Stomach (tissue), 9 donors: ENCODE data around the gene NEDD9. TPM values are rescaled to one million over a fixed set of nuclear protein-coding genes. Genes with fewer than 3 reads are reported as not detected.

Experiments
- DNase-seq, 2 donors: peaks; one replicate each; pipeline versions ENCODE4 v3.0.0 to v3.0.0-alpha.2; 2013 to 2019
- H3K27ac ChIP-seq, 5 donors: fragments of 200-600 bp in 4 of 5; sonication (generic) in 4 of 5; one replicate each; pipeline ENCODE4 v1.5.1; 2013 to 2019; ENCODE audit warnings: mild to moderate bottlenecking in 1 of 5, moderate library complexity in 1 of 5
- H3K27me3 ChIP-seq, 3 donors: fragments of 200-600 bp; sonication (generic); one replicate each; pipeline ENCODE4 v1.5.1; 2017 to 2019; ENCODE audit warnings: mixed run types in 1 of 3
- H3K36me3 ChIP-seq, 4 donors: fragments of 200-600 bp; sonication (generic); 1 replicate in 3 of 4; 2 replicates in 1 of 4; pipeline ENCODE4 v1.5.1; 2016 to 2019
- H3K4me1 ChIP-seq, 4 donors: fragments of 200-600 bp; sonication (generic); one replicate each; pipeline ENCODE4 v1.5.1; 2016 to 2019
- H3K4me3 ChIP-seq, 4 donors: fragments of 200-600 bp; sonication (generic) in 3 of 4; one replicate each; pipeline ENCODE4 v1.5.1; 2016 to 2019; ENCODE audit warnings: mild to moderate bottlenecking in 1 of 4
- H3K9me3 ChIP-seq, 4 donors: fragments of 200-600 bp; sonication (generic); one replicate each; pipeline ENCODE4 v1.5.1; 2016 to 2019
- CTCF ChIP-seq, 7 experiments: fragments of 450-650 bp in 4 of 7; fragments of 200-600 bp in 3 of 7; sonication (generic) in 3 of 7; IDR thresholded peaks; one replicate each; pipeline ENCODE4 v1.5.1; 2016 to 2019; ENCODE audit warnings: antibody characterized with exemption in 7 of 7, control low read depth in 2 of 7, mild to moderate bottlenecking in 1 of 7
- EP300 ChIP-seq: sonication (generic); formaldehyde crosslinking; IDR thresholded peaks from one replicate; pipeline ENCODE4 v1.6.1; 2017; ENCODE audit warnings: antibody characterized with exemption
- POLR2A ChIP-seq, 4 donors: fragments of 450-650 bp; IDR thresholded peaks; one replicate each; pipeline ENCODE4 v1.6.1; 2016; ENCODE audit warnings: antibody characterized with exemption in 4 of 4, control low read depth in 2 of 4, mild to moderate bottlenecking in 1 of 4, moderate library complexity in 1 of 4
- POLR2AphosphoS5 ChIP-seq, 3 donors: sonication (generic); formaldehyde crosslinking; IDR thresholded peaks; one replicate each; pipeline ENCODE4 v1.6.1; 2016; ENCODE audit warnings: antibody characterized with exemption in 3 of 3
- WGBS, 5 donors: extraction: QIAGEN DNeasy Blood & Tissue Kit in 3 of 5; methylation state at CpG; one replicate each; pipeline versions ENCODE4 v1.1.5 to v1.1.7; 2013 to 2018; 5-methylcytosine and 5-hydroxymethylcytosine counted together
- intact Hi-C: fragments of 100-400 bp; cut with DNase I; formaldehyde crosslinking; loops from one replicate; pipeline ENCODE4 v1.15.1; 2023; ENCODE audit warnings: low total_unique reads
- polyA plus RNA-seq, 3 donors: library from polyadenylated mRNA; stranded (reverse); fragments of 200-250 nt; gene quantifications; one replicate each; pipeline ENCODE4 v1.2.3, GENCODE V29; 2013
- total RNA-seq, 5 donors: library from RNA; depleted of rRNA; stranded (reverse); fragments of >200 nt; gene quantifications; one replicate each; pipeline versions ENCODE4 v1.1.0 to v1.2.3, GENCODE V29; 2014 to 2016
- donor health status: healthy with polysubstance abuse.
- donor health status: Bipolar disorder and iron deficiency.
- donor health status: healthy.

NEDD9 gene
- total and polyA plus RNA-seq, 8 donors: 4.2 to 97.9 (median 26.9) TPM

- TF ChIP-seq CTCF (IDR thresholded peaks at IDR 0.05) (no peak), EP300 (no peak), POLR2AphosphoS5 (IDR thresholded peaks at IDR 0.05) (no peak), POLR2A (IDR thresholded peaks at IDR 0.05) (no peak)
- no peak overlapping the region for H3K4me3 ChIP-seq
- no peak for DNase-seq
- no peak overlapping the region for H3K27ac ChIP-seq
- no peaks in the 10 kb centered on the region for H3K27me3 ChIP-seq
- H3K4me1 ChIP-seq: no peaks in the 10 kb centered on the region
- intact Hi-C loops: no loop called here
- no peaks in the 10 kb centered on the region for H3K9me3 ChIP-seq
- H3K36me3 ChIP-seq: no peaks in the 10 kb centered on the region
Observed at GRCh38 chr6:11152581-11152980, 79.9 kb downstream of the NEDD9 start.

GRCh38 chr6:11151488-11151887 is 81.0 kb downstream of the NEDD9 start:
- Histone ChIP-seq H3K4me3 (no peak overlapping the region), H3K27ac (no peak overlapping the region), H3K9me3 (no peaks in the 10 kb centered on the region), H3K4me1 (no peaks in the 10 kb centered on the region), H3K36me3 (no peaks in the 10 kb centered on the region), H3K27me3 (no peaks in the 10 kb centered on the region)
- intact Hi-C loops: no loop called here
- TF ChIP-seq EP300 (no peak), POLR2A (IDR thresholded peaks at IDR 0.05) (no peak), CTCF (IDR thresholded peaks at IDR 0.05) (no peak), POLR2AphosphoS5 (IDR thresholded peaks at IDR 0.05) (no peak)
- DNase-seq: no peak
- 88 to 96% (median 95%) methylated on average over 1 of the region's 1 CpG for WGBS, 5 donors

GRCh38 chr6:11149551-11149950 is 82.9 kb downstream of the NEDD9 start:
- no peaks in the 10 kb centered on the region for H3K9me3 ChIP-seq
- TF ChIP-seq POLR2AphosphoS5 (IDR thresholded peaks at IDR 0.05) (no peak), CTCF (IDR thresholded peaks at IDR 0.05) (no peak), EP300 (no peak), POLR2A (IDR thresholded peaks at IDR 0.05) (no peak)
- no peaks in the 10 kb centered on the region for H3K36me3 ChIP-seq
- H3K4me3 ChIP-seq: no peak overlapping the region
- intact Hi-C loops: no loop called here
- DNase-seq: no peak
- no peak overlapping the region for H3K27ac ChIP-seq
- WGBS, 5 donors: 87 to 93% (median 92%) methylated on average over 3 of the region's 3 CpGs
- peaks cover 0 to under 1% (median 0%) of the 10 kb centered on the region in 4 donors for H3K4me1 ChIP-seq
- no peaks in the 10 kb centered on the region for H3K27me3 ChIP-seq

GRCh38 chr6:11146117-11146826 is 86.2 kb downstream of the NEDD9 start:
- no peak for DNase-seq
- Histone ChIP-seq H3K27ac (no peak overlapping the region), H3K4me1 (peaks cover 0 to 3% (median 0%) of the 10 kb centered on the region in 4 donors), H3K36me3 (no peaks in the 10 kb centered on the region), H3K4me3 (no peak overlapping the region), H3K9me3 (no peaks in the 10 kb centered on the region), H3K27me3 (no peaks in the 10 kb centered on the region)
- intact Hi-C loops: no loop called here
- TF ChIP-seq POLR2AphosphoS5 (IDR thresholded peaks at IDR 0.05) (no peak), EP300 (no peak), POLR2A (IDR thresholded peaks at IDR 0.05) (no peak), CTCF (IDR thresholded peaks at IDR 0.05) (no peak)
- 90 to 99% (median 98%) methylated on average over 4 of the region's 4 CpGs for WGBS, 5 donors
